ENCODE results near the gene POU6F2.

DNA sequence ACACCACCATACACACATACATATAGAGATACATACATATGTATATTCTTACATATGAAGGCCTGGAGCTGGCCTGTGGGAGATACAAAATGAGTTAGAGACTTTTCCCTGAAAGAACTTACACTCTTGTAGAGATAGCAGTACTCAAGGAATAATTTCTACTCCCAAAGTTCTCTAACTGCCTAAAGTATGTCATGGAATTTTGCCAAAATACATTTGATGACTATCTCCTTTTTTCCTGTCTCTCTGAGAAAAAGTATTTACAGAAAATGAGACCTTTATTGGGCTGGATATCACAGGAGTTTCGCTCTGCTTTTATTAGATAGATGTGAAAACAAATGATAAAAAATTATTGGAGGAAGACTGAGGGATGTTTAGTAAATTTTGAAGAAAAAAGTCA lies 220.1 kb downstream of the POU6F2 start:
- TF ChIP-seq, protein P1, sequence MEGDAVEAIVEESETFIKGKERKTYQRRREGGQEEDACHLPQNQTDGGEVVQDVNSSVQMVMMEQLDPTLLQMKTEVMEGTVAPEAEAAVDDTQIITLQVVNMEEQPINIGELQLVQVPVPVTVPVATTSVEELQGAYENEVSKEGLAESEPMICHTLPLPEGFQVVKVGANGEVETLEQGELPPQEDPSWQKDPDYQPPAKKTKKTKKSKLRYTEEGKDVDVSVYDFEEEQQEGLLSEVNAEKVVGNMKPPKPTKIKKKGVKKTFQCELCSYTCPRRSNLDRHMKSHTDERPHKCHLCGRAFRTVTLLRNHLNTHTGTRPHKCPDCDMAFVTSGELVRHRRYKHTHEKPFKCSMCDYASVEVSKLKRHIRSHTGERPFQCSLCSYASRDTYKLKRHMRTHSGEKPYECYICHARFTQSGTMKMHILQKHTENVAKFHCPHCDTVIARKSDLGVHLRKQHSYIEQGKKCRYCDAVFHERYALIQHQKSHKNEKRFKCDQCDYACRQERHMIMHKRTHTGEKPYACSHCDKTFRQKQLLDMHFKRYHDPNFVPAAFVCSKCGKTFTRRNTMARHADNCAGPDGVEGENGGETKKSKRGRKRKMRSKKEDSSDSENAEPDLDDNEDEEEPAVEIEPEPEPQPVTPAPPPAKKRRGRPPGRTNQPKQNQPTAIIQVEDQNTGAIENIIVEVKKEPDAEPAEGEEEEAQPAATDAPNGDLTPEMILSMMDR (IDR thresholded peaks at IDR 0.05): no peak
- TF ChIP-seq TCF7L2 (IDR thresholded peaks at IDR 0.05; ENCODE audit: low read depth, low read length): no peak
- no peak for TF ChIP-seq SIN3A (IDR thresholded peaks at IDR 0.05; ENCODE audit: borderline replicate concordance, insufficient read depth, low read depth, low read length)
